Bronchial epithelial cell (primary cell): Measurements from ENCODE around the gene INSR. TPM values are rescaled to one million over a fixed set of nuclear protein-coding genes. Genes with fewer than 3 reads are reported as not detected.
"Not testable (repeated sequence)": the region's sequence is repeated elsewhere in the genome, so short reads cannot be mapped to it uniquely, and the experiment has no call there.

ENCODE experiments used
- DNase-seq: peaks from one replicate; pipeline ENCODE4 v3.0.0-alpha.2; 2010; ENCODE audit warnings: low read depth
- FAIRE-seq: peaks from 2 replicates; lab custom pipeline; 2011; peaks lifted over from hg19 to GRCh38; lab: Jason Lieb, UNC
- H3K27me3 ChIP-seq: 2 replicates; pipeline ENCODE4 v1.5.1; 2011; ENCODE audit warnings: low read length; ENCODE audit not compliant: control insufficient read depth, insufficient read depth
- H3K36me3 ChIP-seq: 2 replicates; pipeline ENCODE4 v1.5.1; 2011; ENCODE audit warnings: low read length; ENCODE audit not compliant: control insufficient read depth, insufficient read depth
- H3K4me3 ChIP-seq: 2 replicates; pipeline ENCODE4 v1.5.1; 2011; ENCODE audit warnings: mild to moderate bottlenecking, low read depth, low read length, control low read depth
- total RNA-seq: library from RNA; depleted of rRNA; stranded (reverse); fragments of >200 nt; gene quantifications from 2 replicates; pipeline ENCODE4 v1.2.1, GENCODE V29; 2014
- TF ChIP-seq, protein P1 (sequence below): IDR thresholded peaks from 2 replicates; pipeline ENCODE4 v1.5.1; 2011; ENCODE audit warnings: mild to moderate bottlenecking, moderate library complexity, low read length, control low read depth, inconsistent platforms; ENCODE audit not compliant: insufficient read depth, severe bottlenecking

Gene INSR
- total RNA-seq, 1 donor from 2014 or later: 6.1 TPM

DNA sequence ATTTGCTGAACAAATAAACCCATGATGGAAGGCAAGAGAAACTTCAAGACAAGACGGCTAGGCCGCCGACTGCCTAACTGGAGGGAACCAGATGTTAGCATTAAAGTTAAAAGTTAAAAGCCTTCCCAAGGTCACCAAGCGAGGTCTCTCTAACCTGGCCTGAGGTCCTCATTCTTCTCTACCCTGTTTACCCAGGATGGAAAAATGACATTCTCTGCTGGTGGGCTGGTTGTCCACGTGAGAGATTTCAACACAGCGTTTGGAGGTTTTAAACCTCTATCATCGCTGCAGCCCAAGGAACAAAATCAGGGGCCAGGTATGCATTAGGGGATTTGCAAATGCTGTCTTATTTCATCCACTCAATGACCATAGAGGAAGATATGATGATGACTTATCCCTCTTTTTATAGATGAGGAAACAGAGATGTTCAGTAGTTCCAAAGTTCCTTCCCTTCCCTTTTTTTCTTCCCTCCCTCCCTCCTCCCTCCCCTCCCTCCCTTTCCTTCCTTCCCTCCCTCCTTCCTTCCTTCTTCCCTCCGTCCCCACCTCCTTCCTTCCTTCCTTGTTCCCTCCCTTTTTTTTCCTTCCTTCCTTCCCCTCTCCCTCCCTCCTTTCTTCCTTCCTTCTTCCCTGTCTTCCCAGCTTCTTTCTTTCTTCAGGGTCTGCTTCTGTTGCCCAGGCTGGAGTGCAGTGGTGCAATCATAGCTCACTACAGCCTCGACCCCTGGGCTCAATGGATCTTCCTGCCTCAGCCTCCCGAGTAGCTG lies 79.7 kb downstream of the INSR start:
- FAIRE-seq (no peak), DNase-seq (no peak)
- Histone ChIP-seq H3K27me3 (no peaks in the 10 kb centered on the region), H3K36me3 (no peaks in the 10 kb centered on the region), H3K4me3 (no peak overlapping the region)
- TF ChIP-seq, protein P1, sequence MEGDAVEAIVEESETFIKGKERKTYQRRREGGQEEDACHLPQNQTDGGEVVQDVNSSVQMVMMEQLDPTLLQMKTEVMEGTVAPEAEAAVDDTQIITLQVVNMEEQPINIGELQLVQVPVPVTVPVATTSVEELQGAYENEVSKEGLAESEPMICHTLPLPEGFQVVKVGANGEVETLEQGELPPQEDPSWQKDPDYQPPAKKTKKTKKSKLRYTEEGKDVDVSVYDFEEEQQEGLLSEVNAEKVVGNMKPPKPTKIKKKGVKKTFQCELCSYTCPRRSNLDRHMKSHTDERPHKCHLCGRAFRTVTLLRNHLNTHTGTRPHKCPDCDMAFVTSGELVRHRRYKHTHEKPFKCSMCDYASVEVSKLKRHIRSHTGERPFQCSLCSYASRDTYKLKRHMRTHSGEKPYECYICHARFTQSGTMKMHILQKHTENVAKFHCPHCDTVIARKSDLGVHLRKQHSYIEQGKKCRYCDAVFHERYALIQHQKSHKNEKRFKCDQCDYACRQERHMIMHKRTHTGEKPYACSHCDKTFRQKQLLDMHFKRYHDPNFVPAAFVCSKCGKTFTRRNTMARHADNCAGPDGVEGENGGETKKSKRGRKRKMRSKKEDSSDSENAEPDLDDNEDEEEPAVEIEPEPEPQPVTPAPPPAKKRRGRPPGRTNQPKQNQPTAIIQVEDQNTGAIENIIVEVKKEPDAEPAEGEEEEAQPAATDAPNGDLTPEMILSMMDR: no peak

- DNase-seq: peak; percentile 11
- FAIRE-seq: no peak
- Histone ChIP-seq H3K36me3 (no peaks in the 10 kb centered on the region), H3K27me3 (no peaks in the 10 kb centered on the region), H3K4me3 (no peak overlapping the region)
- TF ChIP-seq, protein P1: no peak
These were observed 80.4 kb downstream of the INSR start for GRCh38 chr19:7213628-7214323.

DNA sequence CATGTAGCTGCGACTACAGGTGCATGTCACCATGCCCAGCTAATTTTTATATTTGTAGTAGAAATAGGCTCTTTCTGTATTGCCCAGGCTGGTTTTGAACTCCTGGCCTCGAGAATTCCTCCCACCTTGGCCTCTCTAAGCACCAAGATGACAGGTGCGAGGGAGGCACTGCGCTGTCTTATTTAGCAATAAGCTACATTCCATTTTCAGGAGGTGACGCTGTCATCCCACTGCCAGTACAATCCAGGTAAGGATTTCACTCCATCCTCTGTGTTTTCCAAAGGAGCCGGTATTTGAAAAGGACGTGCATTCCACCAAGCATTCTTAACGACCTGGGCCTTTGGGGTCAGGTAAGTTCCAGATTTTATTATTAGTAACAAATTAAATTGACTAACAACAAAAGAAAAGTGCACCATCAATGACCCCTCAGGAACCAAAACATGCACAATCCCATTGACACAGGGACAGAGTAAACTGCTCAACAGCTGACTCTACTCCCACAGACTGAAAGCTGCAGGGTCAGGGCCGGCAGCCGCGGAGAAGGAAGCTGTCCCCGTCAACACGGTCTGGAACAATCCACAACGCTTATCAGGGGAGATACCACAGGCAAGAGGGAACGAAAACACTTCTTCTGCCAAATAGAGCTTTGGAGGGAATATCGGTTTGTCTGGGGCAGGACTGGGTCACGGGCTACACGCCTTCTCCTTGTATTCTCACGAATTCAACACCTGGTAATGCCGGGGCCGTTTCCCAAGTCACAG lies 82.8 kb downstream of the INSR start:
- Histone ChIP-seq H3K4me3 (no peak overlapping the region), H3K36me3 (no peaks in the 10 kb centered on the region), H3K27me3 (no peaks in the 10 kb centered on the region)
- FAIRE-seq (no peak), DNase-seq (no peak)
- TF ChIP-seq, protein P1: no peak

- Histone ChIP-seq H3K27me3 (no peaks in the 10 kb centered on the region), H3K4me3 (no peak overlapping the region), H3K36me3 (no peaks in the 10 kb centered on the region)
- TF ChIP-seq, protein P1: no peak
- no peak for FAIRE-seq
- DNase-seq: no peak
These were observed 83.9 kb downstream of the INSR start for GRCh38 chr19:7210359-7210758.

DNA sequence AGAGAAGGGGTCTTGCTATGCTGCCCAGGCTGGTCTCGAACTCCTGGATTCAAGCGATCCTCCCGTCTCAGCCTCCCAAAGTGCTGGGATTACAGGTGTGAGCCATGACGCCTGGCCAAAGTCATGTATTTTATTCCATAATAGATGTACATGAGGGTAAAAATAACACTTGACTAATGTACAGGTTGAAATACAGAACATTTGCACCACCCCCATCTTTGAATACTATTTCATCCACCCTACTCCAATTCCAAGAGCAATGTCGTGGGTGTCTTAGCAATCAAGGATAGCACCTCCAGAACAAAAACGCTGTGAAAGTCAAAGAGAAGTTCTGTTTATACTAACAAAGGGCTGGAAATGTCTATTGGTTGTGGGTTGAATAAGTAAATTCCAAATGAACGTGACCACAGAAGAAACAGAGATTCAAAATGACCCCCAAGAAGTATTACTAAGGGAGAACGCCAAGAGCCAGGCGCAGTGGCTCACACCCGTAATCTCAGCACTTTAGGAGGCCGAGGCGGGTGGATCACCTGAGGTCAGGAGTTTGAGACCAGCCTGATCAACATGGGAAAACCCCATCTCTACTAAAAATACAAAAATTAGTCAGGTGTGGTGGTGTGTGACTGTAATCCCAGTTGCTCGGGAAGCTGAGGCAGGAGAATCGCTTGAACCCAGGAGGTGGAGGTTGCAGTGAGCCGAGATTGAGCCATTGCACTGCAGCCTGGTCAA lies 84.5 kb downstream of the INSR start:
- H3K36me3 ChIP-seq, DNase-seq, H3K4me3 ChIP-seq, H3K27me3 ChIP-seq, FAIRE-seq: not testable (repeated sequence)

DNA sequence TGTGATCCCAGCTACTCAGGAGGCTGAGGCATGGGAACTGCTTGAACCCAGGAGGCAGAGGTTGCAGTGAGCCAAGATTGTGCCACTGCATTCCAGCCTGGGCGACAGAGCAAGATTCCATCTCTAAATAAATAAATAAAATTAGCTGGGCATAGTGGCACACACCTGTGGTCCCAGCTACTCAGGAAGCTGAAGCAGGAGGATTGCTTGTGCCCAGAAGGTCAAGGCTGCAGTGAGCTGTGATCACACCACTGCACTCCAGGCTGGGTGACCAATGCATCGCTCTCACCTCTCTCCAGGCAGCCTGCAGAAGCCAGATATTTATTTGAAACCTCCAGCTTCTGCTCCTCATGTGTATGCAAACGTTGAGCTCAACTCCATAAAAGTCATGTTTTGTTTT lies 85.2 kb downstream of the INSR start:
- not testable (repeated sequence) for FAIRE-seq, DNase-seq, H3K4me3 ChIP-seq, H3K36me3 ChIP-seq, H3K27me3 ChIP-seq
